ENCODE data around the gene ESYT1. TPM values are rescaled to one million over a fixed set of nuclear protein-coding genes. Genes with fewer than 3 reads are reported as not detected.

The ESYT1 gene
- total RNA-seq, 1 donor from 2014 or later: 464 TPM

GRCh38 chr12:56154818-56155217 lies 26.8 kb downstream of the ESYT1 start:
- H3K4me3 ChIP-seq (ENCODE audit: low read depth, low read length): no peak overlapping the region
- no peak for DNase-seq (ENCODE audit: low read depth)
- no peak for TF ChIP-seq CTCF (conservative IDR thresholded peaks at IDR 0.05; ENCODE audit: low read depth, low read length)

GRCh38 chr12:56155256-56155845 lies 27.3 kb downstream of the ESYT1 start:
- DNase-seq (ENCODE audit: low read depth): no peak
- no peak overlapping the region for H3K4me3 ChIP-seq (ENCODE audit: low read depth, low read length)
- no peak for TF ChIP-seq CTCF (conservative IDR thresholded peaks at IDR 0.05; ENCODE audit: low read depth, low read length)

- peak; percentile 13 for DNase-seq (ENCODE audit: low read depth)
- H3K4me3 ChIP-seq (ENCODE audit: low read depth, low read length): peak overlapping the region; percentile 92
These were observed 28.6 kb downstream of the ESYT1 start for GRCh38 chr12:56156464-56157200.

GRCh38 chr12:56157201-56158028 lies 29.3 kb downstream of the ESYT1 start:
- peak; percentile 44 for DNase-seq (ENCODE audit: low read depth)
- peak; percentile 72 for TF ChIP-seq CTCF (conservative IDR thresholded peaks at IDR 0.05; ENCODE audit: low read depth, low read length)
- H3K4me3 ChIP-seq (ENCODE audit: low read depth, low read length): peak overlapping the region; percentile 92

GRCh38 chr12:56158029-56158925 lies 30.2 kb downstream of the ESYT1 start, which contains the start of gene MYL6:
Gene MYL6, plus strand, starts transcription at chr12:56158359. Its CDS starts 43 bp downstream, at chr12:56158402.
- H3K4me3 ChIP-seq (ENCODE audit: low read depth, low read length): peak within 1 kb of the TSS; percentile 92
- DNase-seq (ENCODE audit: low read depth): peak; percentile 85
- no peak for TF ChIP-seq CTCF (conservative IDR thresholded peaks at IDR 0.05; ENCODE audit: low read depth, low read length)

- peak overlapping the region; percentile 92 for H3K4me3 ChIP-seq (ENCODE audit: low read depth, low read length)
- DNase-seq (ENCODE audit: low read depth): peak; percentile 10
- no peak for TF ChIP-seq CTCF (conservative IDR thresholded peaks at IDR 0.05; ENCODE audit: low read depth, low read length)
These were observed 30.9 kb downstream of the ESYT1 start for GRCh38 chr12:56158926-56159461.

All from epithelial cell of proximal tubule (primary cell).